Skeletal muscle satellite cell (primary cell): Measurements from ENCODE around the gene CD300LF.

ENCODE experiments used
- H3K27me3 ChIP-seq: 2 replicates; pipeline ENCODE4 v1.7.0; 2013; ENCODE audit warnings: low read length; ENCODE audit not compliant: control insufficient read depth, insufficient read depth
- H3K36me3 ChIP-seq: 2 replicates; pipeline ENCODE4 v1.7.0; 2013; ENCODE audit warnings: mild to moderate bottlenecking, control low read depth, low read length; ENCODE audit not compliant: insufficient read depth
- H3K4me1 ChIP-seq: 2 replicates; pipeline ENCODE4 v1.7.0; 2013; ENCODE audit warnings: low read length; ENCODE audit not compliant: control insufficient read depth, insufficient read depth
- H3K4me2 ChIP-seq: 2 replicates; pipeline ENCODE4 v1.7.0; 2013; ENCODE audit warnings: mild to moderate bottlenecking, low read length
- H3K4me3 ChIP-seq: 2 replicates; pipeline ENCODE4 v1.7.0; 2013; ENCODE audit warnings: low read length
- H3K9ac ChIP-seq: 2 replicates; pipeline ENCODE4 v1.7.0; 2013; ENCODE audit warnings: mild to moderate bottlenecking, low read depth, low read length, moderate library complexity
- H3K9me3 ChIP-seq: replicated peaks from 2 replicates; pipeline ENCODE4 v1.7.0; 2013; ENCODE audit warnings: mild to moderate bottlenecking, control low read depth, low read length

Gene CD300LF

GRCh38 chr17:74680213-74680612, 32.5 kb downstream of the CD300LF start:
- H3K9me3 ChIP-seq: no peaks in the 10 kb centered on the region
- H3K36me3 ChIP-seq: no peaks in the 10 kb centered on the region
- H3K4me3 ChIP-seq: no peak overlapping the region
- H3K4me1 ChIP-seq: no peaks in the 10 kb centered on the region
- no peak overlapping the region for H3K4me2 ChIP-seq
- H3K27me3 ChIP-seq: no peaks in the 10 kb centered on the region
- H3K9ac ChIP-seq: no peak overlapping the region

- H3K27me3 ChIP-seq: no peaks in the 10 kb centered on the region
- no peak overlapping the region for H3K4me2 ChIP-seq
- H3K9me3 ChIP-seq: no peaks in the 10 kb centered on the region
- no peaks in the 10 kb centered on the region for H3K36me3 ChIP-seq
- H3K4me3 ChIP-seq: no peak overlapping the region
- no peak overlapping the region for H3K9ac ChIP-seq
- H3K4me1 ChIP-seq: no peaks in the 10 kb centered on the region
Measured at GRCh38 chr17:74679374-74679773, 33.3 kb downstream of the CD300LF start.

- no peaks in the 10 kb centered on the region for H3K27me3 ChIP-seq
- no peak overlapping the region for H3K4me2 ChIP-seq
- no peak overlapping the region for H3K9ac ChIP-seq
- no peak overlapping the region for H3K4me3 ChIP-seq
- H3K36me3 ChIP-seq: no peaks in the 10 kb centered on the region
- H3K4me1 ChIP-seq: no peaks in the 10 kb centered on the region
- H3K9me3 ChIP-seq: no peaks in the 10 kb centered on the region
Measured at GRCh38 chr17:74678541-74678940, 34.2 kb downstream of the CD300LF start.

GRCh38 chr17:74677558-74678466, 34.9 kb downstream of the CD300LF start:
- no peaks in the 10 kb centered on the region for H3K36me3 ChIP-seq
- H3K4me1 ChIP-seq: no peaks in the 10 kb centered on the region
- H3K9ac ChIP-seq: no peak overlapping the region
- no peaks in the 10 kb centered on the region for H3K27me3 ChIP-seq
- H3K4me3 ChIP-seq: no peak overlapping the region
- H3K4me2 ChIP-seq: no peak overlapping the region
- H3K9me3 ChIP-seq: no peaks in the 10 kb centered on the region

GRCh38 chr17:74671031-74671771, 41.5 kb downstream of the CD300LF start:
- H3K9ac ChIP-seq: no peak overlapping the region
- no peak overlapping the region for H3K4me2 ChIP-seq
- no peak overlapping the region for H3K4me3 ChIP-seq
- no peaks in the 10 kb centered on the region for H3K27me3 ChIP-seq
- no peaks in the 10 kb centered on the region for H3K36me3 ChIP-seq
- H3K4me1 ChIP-seq: no peaks in the 10 kb centered on the region
- no peaks in the 10 kb centered on the region for H3K9me3 ChIP-seq

GRCh38 chr17:74670329-74670728, 42.4 kb downstream of the CD300LF start:
- Histone ChIP-seq H3K4me3 (no peak overlapping the region), H3K9ac (no peak overlapping the region), H3K36me3 (no peaks in the 10 kb centered on the region), H3K4me2 (no peak overlapping the region), H3K4me1 (no peaks in the 10 kb centered on the region), H3K9me3 (no peaks in the 10 kb centered on the region), H3K27me3 (no peaks in the 10 kb centered on the region)

- Histone ChIP-seq H3K4me3 (no peak overlapping the region), H3K9ac (no peak overlapping the region), H3K27me3 (peaks cover 4% of the 10 kb centered on the region), H3K4me1 (no peaks in the 10 kb centered on the region), H3K9me3 (no peaks in the 10 kb centered on the region), H3K36me3 (no peaks in the 10 kb centered on the region), H3K4me2 (no peak overlapping the region)
Measured at GRCh38 chr17:74663561-74663960, 49.2 kb downstream of the CD300LF start.

GRCh38 chr17:74659889-74660288, 52.8 kb downstream of the CD300LF start:
- Histone ChIP-seq H3K4me2 (no peak overlapping the region), H3K4me1 (no peaks in the 10 kb centered on the region), H3K9me3 (no peaks in the 10 kb centered on the region), H3K4me3 (no peak overlapping the region), H3K27me3 (peaks cover 4% of the 10 kb centered on the region), H3K9ac (no peak overlapping the region), H3K36me3 (no peaks in the 10 kb centered on the region)

- Histone ChIP-seq H3K9me3 (no peaks in the 10 kb centered on the region), H3K9ac (no peak overlapping the region), H3K27me3 (peaks cover 4% of the 10 kb centered on the region), H3K4me2 (no peak overlapping the region), H3K4me1 (no peaks in the 10 kb centered on the region), H3K4me3 (no peak overlapping the region), H3K36me3 (no peaks in the 10 kb centered on the region)
Measured at GRCh38 chr17:74658620-74659019, 54.1 kb downstream of the CD300LF start.

GRCh38 chr17:74654742-74655141, 58.0 kb downstream of the CD300LF start:
- Histone ChIP-seq H3K4me3 (no peak overlapping the region), H3K27me3 (peaks cover 4% of the 10 kb centered on the region), H3K9ac (no peak overlapping the region)

GRCh38 chr17:74652020-74652419, 60.7 kb downstream of the CD300LF start:
- H3K36me3 ChIP-seq: no peaks in the 10 kb centered on the region
- H3K9ac ChIP-seq: no peak overlapping the region
- H3K9me3 ChIP-seq: no peaks in the 10 kb centered on the region
- H3K4me1 ChIP-seq: no peaks in the 10 kb centered on the region
- H3K4me3 ChIP-seq: no peak overlapping the region
- no peak overlapping the region for H3K4me2 ChIP-seq
- H3K27me3 ChIP-seq: peaks cover 4% of the 10 kb centered on the region

More at GRCh38 chr17:74654742-74655141, 58.0 kb downstream of the CD300LF start:
- Histone ChIP-seq H3K9me3 (no peaks in the 10 kb centered on the region), H3K36me3 (no peaks in the 10 kb centered on the region), H3K4me2 (no peak overlapping the region), H3K4me1 (no peaks in the 10 kb centered on the region)
